Vagina (tissue), 2 donors: Measurements from ENCODE around the gene RIC1. TPM values are rescaled to one million over a fixed set of nuclear protein-coding genes. Genes with fewer than 3 reads are reported as not detected.

Experiments used
- DNase-seq, 2 donors: peaks; one replicate each; pipeline ENCODE4 v3.0.0-alpha.2; 2017; ENCODE audit errors: extremely low spot score in 2 of 2
- H3K27ac ChIP-seq: fragments of 200-600 bp; sonication (generic); one replicate; pipeline ENCODE4 v1.5.1; 2019
- H3K27me3 ChIP-seq: fragments of 200-600 bp; sonication (generic); one replicate; pipeline ENCODE4 v1.5.1; 2019
- H3K36me3 ChIP-seq, 2 donors: fragments of 200-600 bp; sonication (generic); one replicate each; pipeline ENCODE4 v1.5.1; 2017 to 2019
- H3K4me1 ChIP-seq: fragments of 200-600 bp; sonication (generic); one replicate; pipeline ENCODE4 v1.5.1; 2019
- H3K4me3 ChIP-seq, 2 donors: fragments of 200-600 bp; sonication (generic); 1 replicate in 1 of 2; 2 replicates in 1 of 2; pipeline ENCODE4 v1.5.1; 2016 to 2019
- H3K9me3 ChIP-seq: fragments of 200-600 bp; sonication (generic); one replicate; pipeline ENCODE4 v1.5.1; 2019
- POLR2A ChIP-seq, 2 donors: fragments of 450-650 bp; IDR thresholded peaks; one replicate each; pipeline ENCODE4 v1.6.1; 2017; ENCODE audit warnings: antibody characterized with exemption in 2 of 2, mild to moderate bottlenecking in 2 of 2, moderate library complexity in 2 of 2
- POLR2AphosphoS5 ChIP-seq, 2 donors: sonication (generic); formaldehyde crosslinking; IDR thresholded peaks; one replicate each; pipeline ENCODE4 v1.9.0; 2017; ENCODE audit warnings: antibody characterized with exemption in 2 of 2, mild to moderate bottlenecking in 2 of 2, low read depth in 1 of 2; ENCODE audit not compliant: insufficient read depth in 1 of 2
- intact Hi-C: fragments of 100-400 bp; cut with DNase I; formaldehyde crosslinking; loops from one replicate; pipeline ENCODE4 v1.15.1; 2023
- total RNA-seq: library from RNA; depleted of rRNA; stranded (reverse); fragments of >200 nt; gene quantifications from one replicate; pipeline ENCODE4 v1.2.3, GENCODE V29; 2016
- TF ChIP-seq, protein P1 (sequence below), 3 experiments: fragments of 450-650 bp in 2 of 3; fragments of 200-600 bp in 1 of 3; sonication (generic) in 1 of 3; IDR thresholded peaks; one replicate each; pipeline ENCODE4 v1.5.1; 2017 to 2019; ENCODE audit warnings: antibody characterized with exemption in 3 of 3, mild to moderate bottlenecking in 2 of 3, moderate library complexity in 2 of 3

Gene RIC1
- total RNA-seq, 1 donor from 2014 or later, result 49.8 TPM

DNA sequence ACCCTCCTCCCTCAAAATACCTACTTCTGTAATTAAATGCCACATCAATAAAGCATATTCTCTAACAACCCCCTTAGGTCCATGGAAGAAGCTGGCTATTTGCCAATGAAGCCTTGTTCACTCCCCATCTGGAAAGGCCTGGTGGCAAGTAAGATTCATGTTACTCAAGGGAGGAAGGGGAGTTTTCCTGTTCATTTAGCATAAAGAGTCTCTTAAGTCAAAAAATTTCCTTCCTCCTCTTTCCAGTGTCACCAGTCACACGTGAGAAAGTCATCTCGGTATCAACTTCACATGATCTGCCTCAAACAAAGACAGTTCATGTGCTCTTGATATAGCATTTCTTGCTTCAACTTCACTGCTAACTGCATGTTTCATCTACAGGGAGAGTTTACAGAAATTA lies 32.7 kb upstream of the RIC1 start:
- intact Hi-C loops, result no loop called here
- DNase-seq, result no peak

DNA sequence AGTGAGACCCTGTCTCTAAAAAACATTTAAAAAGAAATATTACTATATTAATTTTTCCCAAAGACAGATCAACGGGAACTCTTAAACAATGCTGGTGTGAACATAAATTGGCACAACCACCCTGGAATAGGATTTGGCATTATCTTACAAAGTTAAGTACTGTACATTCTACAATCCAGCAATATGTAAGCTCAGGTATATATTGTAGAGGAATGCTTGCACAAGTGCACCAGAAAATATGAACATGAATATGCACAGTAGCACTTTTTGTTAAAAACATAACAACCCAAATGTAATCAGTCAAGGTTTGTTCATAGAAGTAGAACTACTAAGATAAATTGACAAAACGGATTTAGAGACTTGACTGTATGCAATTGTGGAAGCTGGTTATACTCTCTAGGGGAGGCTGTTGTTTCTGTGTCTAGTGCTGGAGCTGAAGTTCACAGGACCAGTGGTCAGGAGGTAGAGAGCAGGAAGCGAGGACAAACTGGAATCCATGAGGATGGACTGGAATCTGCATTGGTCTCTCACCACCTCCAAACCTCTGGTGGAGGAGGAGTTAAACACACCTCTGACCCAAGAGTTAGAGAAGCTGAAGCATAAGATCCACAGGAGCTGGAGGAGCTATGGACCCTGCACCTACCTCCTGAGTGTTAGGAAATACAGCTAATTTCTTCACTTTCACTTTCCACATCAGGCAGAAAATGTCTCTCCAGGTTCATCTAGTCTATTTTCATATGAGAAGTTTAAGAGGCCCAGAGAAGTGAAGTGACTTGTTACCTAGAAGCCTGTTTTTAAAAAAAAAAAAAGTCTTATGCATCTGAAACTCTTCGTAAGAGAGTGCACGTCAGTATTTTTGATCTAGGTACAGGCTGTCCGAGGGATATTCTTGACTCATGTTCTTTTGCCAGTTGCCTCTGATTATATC lies 20.3 kb upstream of the RIC1 start:
- Histone ChIP-seq H3K9me3 (no peaks in the 10 kb centered on the region), H3K4me1 (peaks cover 27% of the 10 kb centered on the region), H3K36me3 (no peaks in the 10 kb centered on the region), H3K27me3 (no peaks in the 10 kb centered on the region), H3K4me3 (peak overlapping the region; percentile 18 to 38), H3K27ac (no peak overlapping the region)
- no peak for DNase-seq
- TF ChIP-seq POLR2A (IDR thresholded peaks at IDR 0.05), result no peak
- TF ChIP-seq POLR2AphosphoS5 (IDR thresholded peaks at IDR 0.05; ENCODE audit: insufficient read depth in 1 of 2, low read depth in 1 of 2), result no peak
- TF ChIP-seq, protein P1, sequence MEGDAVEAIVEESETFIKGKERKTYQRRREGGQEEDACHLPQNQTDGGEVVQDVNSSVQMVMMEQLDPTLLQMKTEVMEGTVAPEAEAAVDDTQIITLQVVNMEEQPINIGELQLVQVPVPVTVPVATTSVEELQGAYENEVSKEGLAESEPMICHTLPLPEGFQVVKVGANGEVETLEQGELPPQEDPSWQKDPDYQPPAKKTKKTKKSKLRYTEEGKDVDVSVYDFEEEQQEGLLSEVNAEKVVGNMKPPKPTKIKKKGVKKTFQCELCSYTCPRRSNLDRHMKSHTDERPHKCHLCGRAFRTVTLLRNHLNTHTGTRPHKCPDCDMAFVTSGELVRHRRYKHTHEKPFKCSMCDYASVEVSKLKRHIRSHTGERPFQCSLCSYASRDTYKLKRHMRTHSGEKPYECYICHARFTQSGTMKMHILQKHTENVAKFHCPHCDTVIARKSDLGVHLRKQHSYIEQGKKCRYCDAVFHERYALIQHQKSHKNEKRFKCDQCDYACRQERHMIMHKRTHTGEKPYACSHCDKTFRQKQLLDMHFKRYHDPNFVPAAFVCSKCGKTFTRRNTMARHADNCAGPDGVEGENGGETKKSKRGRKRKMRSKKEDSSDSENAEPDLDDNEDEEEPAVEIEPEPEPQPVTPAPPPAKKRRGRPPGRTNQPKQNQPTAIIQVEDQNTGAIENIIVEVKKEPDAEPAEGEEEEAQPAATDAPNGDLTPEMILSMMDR (IDR thresholded peaks at IDR 0.05), result no peak
- intact Hi-C loops, result no loop called here

More for the DNA sequence above, 32.7 kb upstream of the RIC1 start:
- no peak overlapping the region for H3K4me3 ChIP-seq
- TF ChIP-seq POLR2A (IDR thresholded peaks at IDR 0.05), result no peak
- TF ChIP-seq, protein P1 (IDR thresholded peaks at IDR 0.05), result no peak
- no peak for TF ChIP-seq POLR2AphosphoS5 (IDR thresholded peaks at IDR 0.05; ENCODE audit: insufficient read depth in 1 of 2, low read depth in 1 of 2)
- no peaks in the 10 kb centered on the region for H3K4me1 ChIP-seq
- H3K36me3 ChIP-seq, result no peaks in the 10 kb centered on the region
- no peaks in the 10 kb centered on the region for H3K27me3 ChIP-seq
- H3K9me3 ChIP-seq, result no peaks in the 10 kb centered on the region
- no peak overlapping the region for H3K27ac ChIP-seq

- H3K4me1 ChIP-seq, result peaks cover 27% of the 10 kb centered on the region
- no peaks in the 10 kb centered on the region for H3K9me3 ChIP-seq
- H3K36me3 ChIP-seq, result no peaks in the 10 kb centered on the region
- TF ChIP-seq POLR2A (IDR thresholded peaks at IDR 0.05), result no peak
- TF ChIP-seq POLR2AphosphoS5 (IDR thresholded peaks at IDR 0.05; ENCODE audit: insufficient read depth in 1 of 2, low read depth in 1 of 2), result no peak
- TF ChIP-seq, protein P1 (IDR thresholded peaks at IDR 0.05), result no peak
- H3K27ac ChIP-seq, result no peak overlapping the region
- no peak for DNase-seq
- intact Hi-C loops, result no loop called here
- H3K27me3 ChIP-seq, result no peaks in the 10 kb centered on the region
- H3K4me3 ChIP-seq, result peak overlapping the region in 1 of 2 donors; percentile 38
Measured at GRCh38 chr9:5609226-5609596, 19.7 kb upstream of the RIC1 start.

DNA sequence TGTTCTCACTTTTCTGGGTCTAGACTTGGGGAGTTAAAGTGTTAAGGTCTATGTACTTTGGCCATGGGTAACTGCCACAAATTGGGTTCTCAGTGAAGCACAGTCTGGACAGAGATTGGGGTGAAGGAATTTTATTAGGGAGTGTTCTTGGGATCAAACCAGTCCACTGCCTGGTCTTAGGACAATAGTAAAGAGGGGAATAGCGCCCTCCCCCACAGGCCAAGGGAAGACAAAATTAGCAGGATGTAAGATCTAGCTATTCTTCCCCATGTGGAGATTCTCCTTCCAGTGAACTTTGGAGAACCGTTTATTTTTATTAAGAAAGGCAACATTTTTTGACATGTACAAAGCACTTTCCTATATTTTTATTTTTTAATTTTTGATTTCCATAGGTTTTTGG lies 18.4 kb upstream of the RIC1 start:
- H3K27ac ChIP-seq, result no peak overlapping the region
- no peak overlapping the region for H3K4me3 ChIP-seq
- H3K36me3 ChIP-seq, result no peaks in the 10 kb centered on the region
- no peaks in the 10 kb centered on the region for H3K27me3 ChIP-seq
- no peak for DNase-seq
- no peaks in the 10 kb centered on the region for H3K9me3 ChIP-seq
- H3K4me1 ChIP-seq, result peaks cover 27% of the 10 kb centered on the region
- intact Hi-C loops, result no loop called here
- no peak for TF ChIP-seq POLR2AphosphoS5 (IDR thresholded peaks at IDR 0.05; ENCODE audit: insufficient read depth in 1 of 2, low read depth in 1 of 2)
- TF ChIP-seq POLR2A (IDR thresholded peaks at IDR 0.05), result no peak
- TF ChIP-seq, protein P1 (IDR thresholded peaks at IDR 0.05), result no peak
